ENCODE measurements around the gene LAIR1.

GRCh38 chr19:54329476-54330165, 35.1 kb downstream of the LAIR1 start:
- TF ChIP-seq POLR2A (IDR thresholded peaks at IDR 0.05) (no peak), CTCF (IDR thresholded peaks at IDR 0.05) (no peak)

Measured in adrenal gland (tissue), 5 donors.